Measurements from ENCODE around the gene MAJIN.

- TF ChIP-seq CTCF (conservative IDR thresholded peaks at IDR 0.05; ENCODE audit: low read length) (no peak), EZH2phosphoT487 (IDR thresholded peaks at IDR 0.05; ENCODE audit: borderline replicate concordance, low read depth, low read length) (no peak)
Measured at GRCh38 chr11:65021509-65021908, 49.6 kb upstream of the MAJIN start.
